ENCODE results near the gene RPUSD3.

- TF ChIP-seq POLR2A (IDR thresholded peaks at IDR 0.05) (no peak), CTCF (IDR thresholded peaks at IDR 0.05) (no peak)
Measured at GRCh38 chr3:9812870-9813483, 30.8 kb downstream of the RPUSD3 start.
